Thyroid gland (tissue), 4 donors: ENCODE data around the gene RBP2.

Experiments used
- CTCF ChIP-seq, 6 experiments: fragments of 200-600 bp in 3 of 6; fragments of 450-650 bp in 3 of 6; sonication (generic) in 3 of 6; IDR thresholded peaks; one replicate each; pipeline ENCODE4 v1.5.1; 2016 to 2019; ENCODE audit warnings: antibody characterized with exemption in 6 of 6, mild to moderate bottlenecking in 2 of 6, inconsistent platforms in 1 of 6, moderate library complexity in 1 of 6
- POLR2A ChIP-seq, 2 donors: fragments of 450-650 bp; IDR thresholded peaks; one replicate each; pipeline ENCODE4 v1.6.1; 2017; ENCODE audit warnings: antibody characterized with exemption in 2 of 2, mild to moderate bottlenecking in 2 of 2, moderate library complexity in 1 of 2

DNA sequence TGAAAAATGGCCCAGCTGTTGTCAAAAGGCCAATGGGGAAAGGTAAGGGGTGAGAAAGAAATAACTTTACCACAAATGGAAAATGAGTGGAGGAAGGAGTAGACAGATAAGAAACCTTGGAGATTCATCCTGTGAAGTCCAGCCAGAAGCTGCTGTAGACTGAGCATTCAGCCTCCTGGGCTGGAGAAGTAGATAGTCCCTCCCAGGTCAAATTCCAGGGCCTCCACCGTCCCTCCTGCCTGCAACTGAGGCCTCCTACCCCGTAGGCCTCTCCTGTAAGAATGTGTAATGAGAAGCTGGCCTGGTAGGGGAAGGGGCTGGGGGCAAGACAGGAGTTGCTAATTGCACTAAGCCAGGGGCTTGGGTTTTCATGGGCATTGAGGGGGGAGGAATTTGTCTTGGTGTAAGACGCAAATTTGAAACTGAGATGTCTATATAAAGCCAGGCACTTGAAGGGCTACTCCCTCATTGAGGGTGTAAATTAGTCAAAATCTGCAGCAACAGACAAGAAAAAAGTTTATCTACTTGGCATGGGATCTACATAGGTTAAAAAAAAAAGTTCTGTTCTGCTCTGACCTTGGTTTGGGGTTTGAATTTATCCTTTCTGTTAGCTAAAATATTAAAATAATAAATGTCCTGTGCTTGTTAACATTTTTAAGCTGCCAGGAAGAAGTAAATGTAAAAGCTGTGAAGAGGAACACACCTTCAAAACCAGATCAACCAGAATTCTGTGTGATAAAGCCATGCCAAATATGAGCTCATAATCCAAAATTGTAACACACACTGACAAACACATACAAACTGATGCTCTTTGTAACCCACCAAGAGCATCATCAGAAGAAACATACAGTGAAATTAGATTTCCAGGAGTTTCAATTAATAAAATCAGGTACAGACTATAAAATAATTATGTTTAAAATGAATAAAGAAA lies 1.7 kb upstream of the RBP2 start:
- no peak for TF ChIP-seq CTCF (IDR thresholded peaks at IDR 0.05)
- no peak for TF ChIP-seq POLR2A (IDR thresholded peaks at IDR 0.05)
